HG02798 (cell line): ENCODE measurements around the gene MARCHF10.

Experiments used
- ATAC-seq: cut with Tn5 transposase; IDR thresholded peaks from one replicate; pipeline ENCODE4 v1.9.1; 2021; ENCODE audit warnings: mild to moderate bottlenecking; ENCODE audit not compliant: unreplicated experiment, poor library complexity

MARCHF10 gene

GRCh38 chr17:62681939-62682381 is 126.2 kb downstream of the MARCHF10 start:
- no peak for ATAC-seq

DNA sequence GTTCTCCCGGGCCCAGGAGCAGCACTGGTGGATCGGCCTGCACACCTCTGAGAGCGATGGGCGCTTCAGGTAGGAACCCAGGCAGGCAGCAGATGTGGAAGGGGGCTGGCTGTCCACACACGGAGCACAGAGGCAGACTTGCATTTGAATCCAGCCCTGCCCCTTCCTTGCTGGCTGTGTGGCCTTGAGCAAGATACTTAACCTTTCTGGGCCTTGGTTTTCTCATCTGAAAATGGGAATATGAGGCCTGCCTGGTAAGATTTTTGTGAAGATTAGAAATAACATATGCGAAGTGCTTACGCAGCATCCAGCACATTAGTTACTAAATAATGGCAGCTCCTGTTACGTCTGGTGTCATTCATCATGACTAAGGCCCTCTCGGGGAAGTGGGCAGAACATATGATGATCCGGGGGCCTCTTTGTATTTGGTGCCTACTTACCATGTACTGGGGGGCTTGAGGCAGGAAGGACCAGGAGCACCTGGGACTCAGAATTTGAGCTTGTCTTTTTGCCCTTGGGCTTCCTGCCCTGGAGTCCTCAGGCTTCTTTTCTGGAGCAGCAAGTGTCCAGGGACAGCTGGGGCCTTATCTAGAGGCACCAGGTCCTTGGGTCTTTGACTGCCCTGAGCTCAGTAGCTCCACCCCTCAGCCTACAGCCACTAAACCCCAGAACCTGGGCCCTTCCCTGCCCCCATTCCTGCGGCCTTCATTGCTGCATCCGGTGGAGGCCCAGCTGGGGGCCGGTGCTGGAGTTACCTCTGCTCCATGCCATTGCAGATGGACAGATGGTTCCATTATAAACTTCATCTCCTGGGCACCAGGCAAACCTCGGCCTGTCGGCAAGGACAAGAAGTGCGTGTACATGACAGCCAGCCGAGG is 126.8 kb downstream of the MARCHF10 start:
- no peak for ATAC-seq

DNA sequence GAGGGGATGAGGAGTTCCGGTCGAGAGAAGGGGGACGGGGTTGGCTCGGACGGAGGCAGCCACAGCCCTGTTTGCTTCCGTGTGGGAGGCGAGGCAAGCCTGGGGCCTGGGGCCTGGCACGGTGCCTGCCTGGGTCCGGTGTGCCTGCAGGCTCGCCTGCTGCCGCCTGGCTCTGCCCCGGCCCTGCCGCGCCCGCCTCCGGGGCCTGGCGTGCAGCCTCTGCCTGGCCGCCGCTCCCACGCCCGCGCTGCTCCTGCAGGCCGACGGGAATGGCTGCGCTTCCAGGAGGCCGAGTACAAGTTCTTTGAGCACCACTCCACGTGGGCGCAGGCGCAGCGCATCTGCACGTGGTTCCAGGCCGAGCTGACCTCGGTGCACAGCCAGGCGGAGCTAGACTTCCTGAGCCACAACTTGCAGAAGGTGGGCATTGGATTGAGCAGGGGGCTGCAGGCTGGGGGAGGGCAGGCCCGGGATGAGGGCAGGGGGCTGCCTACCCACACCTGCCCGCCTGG is 127.5 kb downstream of the MARCHF10 start:
- ATAC-seq, result no peak

- no peak for ATAC-seq
Observed at GRCh38 chr17:62679866-62680377, 128.2 kb downstream of the MARCHF10 start.

GRCh38 chr17:62678214-62678919 is 129.7 kb downstream of the MARCHF10 start:
- ATAC-seq, result no peak

DNA sequence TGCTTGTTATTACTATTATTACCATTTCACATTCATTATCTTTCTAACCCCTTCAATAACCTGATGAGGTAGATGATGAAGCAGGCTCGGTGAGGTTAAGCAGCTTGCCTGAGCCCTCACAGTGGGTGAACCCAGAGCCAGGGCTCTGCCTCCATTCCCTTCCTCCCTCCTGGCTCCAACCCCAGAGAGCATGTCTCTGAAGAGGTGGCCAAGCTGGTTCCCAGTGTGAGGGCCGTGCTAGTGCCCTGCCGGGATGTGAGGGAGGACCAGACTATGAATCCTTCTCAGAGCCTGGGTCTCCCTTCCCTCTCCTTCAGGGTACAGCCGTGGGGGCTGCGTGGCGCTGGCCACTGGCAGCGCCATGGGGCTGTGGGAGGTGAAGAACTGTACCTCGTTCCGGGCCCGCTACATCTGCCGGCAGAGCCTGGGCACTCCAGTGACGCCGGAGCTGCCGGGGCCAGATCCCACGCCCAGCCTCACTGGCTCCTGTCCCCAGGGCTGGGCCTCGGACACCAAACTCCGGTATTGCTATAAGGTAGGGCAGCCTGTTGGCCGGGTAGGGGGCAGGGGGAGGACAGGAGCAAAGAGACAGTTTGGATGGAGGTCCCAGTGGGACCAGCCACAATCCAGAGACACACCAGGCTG is 131.0 kb downstream of the MARCHF10 start:
- no peak for ATAC-seq

- no peak for ATAC-seq
Observed at GRCh38 chr17:62676231-62676943, 131.7 kb downstream of the MARCHF10 start.

DNA sequence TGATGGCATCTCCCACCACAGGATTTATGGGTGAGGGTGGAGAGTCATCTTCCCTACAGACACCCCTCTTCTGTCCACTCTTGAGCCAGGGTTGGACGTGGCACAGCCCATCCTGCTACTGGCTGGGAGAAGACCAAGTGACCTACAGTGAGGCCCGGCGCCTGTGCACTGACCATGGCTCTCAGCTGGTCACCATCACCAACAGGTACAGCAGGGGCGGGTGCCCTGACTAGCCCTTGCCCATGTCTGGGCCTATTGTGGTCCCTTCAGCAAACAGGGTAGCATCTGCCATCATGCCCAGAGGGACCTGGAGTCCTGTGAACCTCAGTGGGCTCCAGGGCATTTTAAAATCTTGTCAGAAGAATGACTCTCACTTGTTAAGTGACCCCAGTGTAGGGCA is 132.4 kb downstream of the MARCHF10 start:
- no peak for ATAC-seq

GRCh38 chr17:62675260-62675659 is 132.9 kb downstream of the MARCHF10 start:
- no peak for ATAC-seq

- ATAC-seq, result no peak
Observed at GRCh38 chr17:62674841-62675240, 133.3 kb downstream of the MARCHF10 start.

DNA sequence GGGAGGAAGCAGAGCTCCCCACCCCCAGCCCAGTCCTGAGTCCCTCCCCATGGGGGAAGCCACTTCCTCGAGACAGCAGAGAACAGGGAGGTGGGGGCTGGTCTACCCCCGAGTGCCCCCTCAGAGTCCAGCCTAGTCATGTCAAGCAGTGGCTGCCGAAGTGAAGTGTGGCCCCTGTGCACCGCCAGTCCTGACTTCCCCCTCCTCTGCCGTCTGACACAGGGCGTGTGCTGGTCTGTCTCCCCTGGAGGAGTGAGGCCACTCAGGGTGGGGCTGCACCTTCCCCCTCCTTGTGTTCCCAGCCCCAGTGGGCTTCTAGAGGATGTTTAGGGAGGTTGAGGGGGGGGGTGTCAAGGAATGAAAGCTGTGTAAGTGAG is 133.8 kb downstream of the MARCHF10 start:
- ATAC-seq, result no peak

- ATAC-seq, result no peak
Observed at GRCh38 chr17:62673614-62674362, 134.3 kb downstream of the MARCHF10 start.

- ATAC-seq, result no peak
Observed at GRCh38 chr17:62672957-62673356, 135.2 kb downstream of the MARCHF10 start.

DNA sequence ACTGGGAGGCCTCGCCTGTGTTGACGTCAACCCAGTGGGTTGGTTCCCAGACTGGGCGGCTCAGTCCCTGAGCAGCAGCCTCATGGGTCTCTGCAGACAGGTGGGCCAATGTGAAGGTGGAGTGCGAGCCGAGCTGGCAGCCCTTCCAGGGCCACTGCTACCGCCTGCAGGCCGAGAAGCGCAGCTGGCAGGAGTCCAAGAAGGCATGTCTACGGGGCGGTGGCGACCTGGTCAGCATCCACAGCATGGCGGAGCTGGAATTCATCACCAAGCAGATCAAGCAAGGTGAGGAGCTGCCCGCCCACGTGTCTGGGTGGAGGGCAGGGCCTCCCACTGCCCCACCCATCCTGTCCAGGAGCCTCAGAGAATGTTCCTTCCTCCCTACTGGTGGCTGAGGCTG is 136.6 kb downstream of the MARCHF10 start:
- ATAC-seq, result no peak

- ATAC-seq, result no peak
Observed at GRCh38 chr17:62670202-62670821, 137.8 kb downstream of the MARCHF10 start.

- no peak for ATAC-seq
Observed at GRCh38 chr17:62668091-62668804, 139.9 kb downstream of the MARCHF10 start.

- ATAC-seq, result no peak
Observed at GRCh38 chr17:62666801-62667591, 141.1 kb downstream of the MARCHF10 start.
